GM12878 (cell line): ENCODE measurements around the gene ADPRM. TPM values are rescaled to one million over a fixed set of nuclear protein-coding genes. Genes with fewer than 3 reads are reported as not detected.

ENCODE experiments used
- ATAC-seq: fragments of 200-7000 bp; cut with Tn5 transposase; 3 replicates; pipeline ENCODE4 v1.9.1; 2020; ENCODE audit warnings: mild to moderate bottlenecking, moderate library complexity
- BruUV-seq: library from RNA; stranded (reverse); fragments of 400-500 nt; replicated peaks from 2 replicates; lab custom pipeline; 2021; lab: Mats Ljungman, UMichigan
- CTCF ChIA-PET: fragments of 300-600 bp; sonication (Branson Sonifier 250); formaldehyde crosslinking; extraction: SDS; loops from one replicate; lab custom pipeline; 2021; ENCODE audit warnings: inconsistent platforms; lab: Yijun Ruan, JAX
- POLR2A ChIA-PET: fragments of 350-600 bp; formaldehyde crosslinking; extraction: SDS; loops from one replicate; lab custom pipeline; 2021; ENCODE audit warnings: inconsistent platforms; lab: Charles Lee
- RAD21 ChIA-PET: fragments of 300-600 bp; sonication (Branson Sonifier 250); formaldehyde crosslinking; loops from one replicate; lab custom pipeline; 2023; ENCODE audit warnings: antibody characterized with exemption; ENCODE audit not compliant: unreplicated experiment; lab: Charles Lee
- SMC1A ChIA-PET: fragments of 300-600 bp; sonication (Branson Sonifier 250); formaldehyde crosslinking; loops from one replicate; lab custom pipeline; 2023; ENCODE audit not compliant: unreplicated experiment, uncharacterized antibody; lab: Charles Lee
- DNase-seq: peaks from one replicate; pipeline ENCODE4 v3.0.0-alpha.2; 2011; ENCODE audit warnings: low read depth, low spot score
- FAIRE-seq: peaks from 3 replicates; lab custom pipeline; 2011; peaks lifted over from hg19 to GRCh38; lab: Jason Lieb, UNC
- H2AFZ ChIP-seq: 2 replicates; pipeline ENCODE4 v1.6.0; 2011; ENCODE audit warnings: low read depth, low read length, control low read depth; ENCODE audit not compliant: control insufficient read depth
- H3K27ac ChIP-seq: 2 replicates; pipeline ENCODE4 v1.5.1; 2011; ENCODE audit warnings: control low read depth; ENCODE audit not compliant: control insufficient read depth, insufficient read depth
- H3K27me3 ChIP-seq, 2 experiments: replicated peaks in 1 of 2; 2 replicates each; pipeline versions ENCODE4 v1.6.0 to v1.6.1; 2011; ENCODE audit warnings: low read length in 1 of 2; ENCODE audit not compliant: control insufficient read depth in 2 of 2, insufficient read depth in 2 of 2
- H3K36me3 ChIP-seq, 2 experiments: 2 replicates each; pipeline ENCODE4 v1.5.1; 2011; ENCODE audit warnings: low read length in 1 of 2; ENCODE audit not compliant: control insufficient read depth in 2 of 2, insufficient read depth in 2 of 2
- H3K4me1 ChIP-seq: 2 replicates; pipeline ENCODE4 v1.6.1; 2011; ENCODE audit warnings: mild to moderate bottlenecking, low read length, moderate library complexity, mixed read lengths; ENCODE audit not compliant: control insufficient read depth, insufficient read depth
- H3K4me2 ChIP-seq: 2 replicates; pipeline ENCODE4 v1.6.0; 2011; ENCODE audit warnings: control low read depth; ENCODE audit not compliant: control insufficient read depth, insufficient read depth
- H3K4me3 ChIP-seq: fragments of 200-600 bp; sonication (generic); 2 replicates; pipeline ENCODE4 v1.5.1; 2016
- H3K79me2 ChIP-seq: 2 replicates; pipeline ENCODE4 v1.6.0; 2011; ENCODE audit warnings: low read length; ENCODE audit not compliant: control insufficient read depth, insufficient read depth
- H3K9ac ChIP-seq: 2 replicates; pipeline ENCODE4 v1.8.0; 2011; ENCODE audit warnings: low read length, control low read depth, mixed read lengths; ENCODE audit not compliant: control insufficient read depth, insufficient read depth
- H3K9me3 ChIP-seq: replicated peaks from 3 replicates; pipeline ENCODE4 v1.5.1; 2011; ENCODE audit warnings: mild to moderate bottlenecking, low read length; ENCODE audit not compliant: control insufficient read depth, insufficient read depth
- H4K20me1 ChIP-seq: 2 replicates; pipeline ENCODE4 v1.6.0; 2011; ENCODE audit not compliant: control insufficient read depth, insufficient read depth
- BMI1 ChIP-seq: fragments of 450-650 bp; IDR thresholded peaks from 2 replicates; pipeline ENCODE4 v1.6.1; 2016; ENCODE audit warnings: mild to moderate bottlenecking, moderate library complexity, borderline replicate concordance
- CBFB ChIP-seq: IDR thresholded peaks from 2 replicates; pipeline ENCODE4 v1.6.1; 2016; ENCODE audit warnings: antibody characterized with exemption, low read depth
- CHD1 ChIP-seq: IDR thresholded peaks from 2 replicates; pipeline ENCODE4 v1.6.1; 2012; ENCODE audit warnings: low read depth, low read length, improper control_type of control experiment
- CREB1 ChIP-seq: IDR thresholded peaks from 2 replicates; pipeline ENCODE4 v1.6.1; 2012; ENCODE audit warnings: low read depth, mild to moderate bottlenecking, inconsistent platforms
- IKZF2 ChIP-seq, 2 experiments: fragments of 450-650 bp; IDR thresholded peaks; 2 replicates each; pipeline ENCODE4 v1.6.1; 2017; ENCODE audit warnings: mild to moderate bottlenecking in 2 of 2, moderate library complexity in 2 of 2
- JUNB ChIP-seq: IDR thresholded peaks from 2 replicates; pipeline ENCODE4 v1.6.1; 2016; ENCODE audit warnings: antibody characterized with exemption, mild to moderate bottlenecking
- ZZZ3 ChIP-seq: IDR thresholded peaks from 2 replicates; pipeline ENCODE4 v1.6.1; 2011; ENCODE audit warnings: low read depth; ENCODE audit not compliant: control insufficient read depth, insufficient read length
- WGBS: methylation state at CpG from one replicate; pipeline ENCODE4 v1.1.6; 2016; ENCODE audit warnings: low lambda C conversion rate; ENCODE audit not compliant: insufficient replicate concordance, insufficient coverage; ENCODE audit errors: missing lambda C conversion rate; 5-methylcytosine and 5-hydroxymethylcytosine counted together
- in situ Hi-C: fragments of 300-500 bp; cut with MboI; formaldehyde crosslinking; loops from 9 replicates; pipeline ENCODE4 v1.14.3; 2018; ENCODE audit warnings: mixed read lengths
- intact Hi-C: fragments of 100-400 bp; cut with micrococcal nuclease; formaldehyde crosslinking; loops from one replicate; pipeline ENCODE4 v1.14.2; 2022; ENCODE audit not compliant: unreplicated experiment
- polyA plus RNA-seq, 11 experiments: library from polyadenylated mRNA; depleted of rRNA in 4 of 11; unstranded in 6 of 11; stranded (reverse) in 5 of 11; fragments of >200 nt; fragmentation: Nextera tagmentation in 4 of 11; fragmentation: Illumina TruSeq in 1 of 11; extraction: Ambion mirVana in 4 of 11; extraction: Trizol in 1 of 11; gene quantifications; 1 replicate in 1 of 11; 2 replicates in 10 of 11; pipeline versions ENCODE4 v1.2.1 to v1.2.3, GENCODE V29; 2011 to 2016; ENCODE audit warnings: inconsistent platforms in 2 of 11, missing spikeins in 2 of 11, low read depth in 1 of 11
- total RNA-seq, 4 experiments: library from RNA; depleted of rRNA in 3 of 4; stranded (reverse); fragments of >200 nt in 3 of 4; fragmentation: Illumina TruSeq in 1 of 4; extraction: Trizol in 1 of 4; gene quantifications; 2 replicates each; pipeline versions ENCODE4 v1.2.1 to v1.2.3, GENCODE V29; 2013 to 2021

Gene ADPRM
- total and polyA plus RNA-seq, 10 of the 15 experiments (the other 5 are each of a cell fraction or from before 2014, with no cell fraction given) = 7.1 to 18.4 (median 8.8) TPM

DNA sequence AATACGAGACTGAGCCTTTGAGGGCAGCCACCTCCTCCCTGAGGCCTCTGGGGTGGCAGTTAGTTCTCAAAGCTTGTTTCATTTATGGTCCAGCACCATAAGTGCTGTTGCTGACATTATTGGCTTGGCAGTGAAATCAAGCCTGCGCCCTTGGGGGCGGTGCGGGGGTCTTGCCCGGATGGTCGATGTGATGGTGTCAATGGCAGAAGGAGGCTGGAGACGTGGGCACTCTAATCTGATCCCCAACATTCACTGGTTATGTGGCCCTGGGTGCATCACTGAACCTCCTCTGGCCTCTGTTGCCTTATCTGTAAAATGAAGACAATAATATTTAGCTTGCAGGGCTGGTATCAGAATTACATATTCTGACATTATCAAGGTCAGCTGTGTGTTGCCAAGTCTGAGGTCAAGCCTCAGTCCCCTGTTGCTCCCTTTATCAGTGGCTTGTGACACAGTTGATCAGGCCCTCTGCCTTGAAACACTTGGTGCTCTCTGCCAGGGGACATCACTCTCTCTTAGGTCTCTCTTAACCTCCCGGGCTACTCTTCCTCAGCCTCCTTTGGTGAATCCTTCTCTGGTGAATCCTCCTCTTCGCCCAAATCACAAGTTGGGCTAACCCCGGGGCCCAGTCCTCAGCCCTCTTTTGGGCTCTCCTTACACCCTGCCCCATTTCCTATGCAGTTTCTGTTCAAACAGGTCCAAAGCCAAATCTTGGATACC, 44.2 kb downstream of the ADPRM start:
- no TSS peak for BruUV-seq
- H3K4me3 ChIP-seq = no peak overlapping the region
- H2AFZ ChIP-seq = no peak overlapping the region
- intact Hi-C loops = no loop called here
- H3K27me3 ChIP-seq = no peaks in the 10 kb centered on the region
- CTCF ChIA-PET = interaction anchor here (0.6 kb wide), 2 partner anchors 15 to 377 kb away, joined by 3 to 4 read pairs; no protein-coding TSS in a partner anchor
- in situ Hi-C loops = no loop called here
- H3K36me3 ChIP-seq = no peaks in the 10 kb centered on the region
- no peaks in the 10 kb centered on the region for H4K20me1 ChIP-seq
- H3K9ac ChIP-seq = no peak overlapping the region
- 40% methylated on average over 10 of the region's 10 CpGs for WGBS
- DNase-seq (no peak), ATAC-seq (no peak), FAIRE-seq (no peak)
- no peak overlapping the region for H3K27ac ChIP-seq
- no peaks in the 10 kb centered on the region for H3K79me2 ChIP-seq
- no peaks in the 10 kb centered on the region for H3K4me1 ChIP-seq
- no peaks in the 10 kb centered on the region for H3K9me3 ChIP-seq
- no peak overlapping the region for H3K4me2 ChIP-seq
- SMC1A ChIA-PET = interaction anchor here (1.2 kb wide), 1 partner anchor 95 kb away, joined by 3 read pairs; no protein-coding TSS in a partner anchor
- RAD21 ChIA-PET = no interaction called here
- POLR2A ChIA-PET = interaction anchor here (0.6 kb wide), 1 partner anchor 46 kb away, joined by 3 read pairs; no protein-coding TSS in a partner anchor
- TF ChIP-seq BMI1 (no peak), CREB1 (no peak), CHD1 (no peak)

GRCh38 chr17:10742431-10742830, 45.0 kb downstream of the ADPRM start:
- CTCF ChIA-PET = interaction anchor here (0.9 kb wide), 1 partner anchor 102 kb away, joined by 3 read pairs; no protein-coding TSS in a partner anchor
- intact Hi-C loops (no loop called here), in situ Hi-C loops (no loop called here)
- Histone ChIP-seq H3K9ac (no peak overlapping the region), H3K4me3 (no peak overlapping the region), H2AFZ (no peak overlapping the region), H3K4me1 (no peaks in the 10 kb centered on the region), H3K79me2 (no peaks in the 10 kb centered on the region), H4K20me1 (no peaks in the 10 kb centered on the region), H3K4me2 (no peak overlapping the region), H3K27me3 (no peaks in the 10 kb centered on the region), H3K36me3 (no peaks in the 10 kb centered on the region), H3K27ac (no peak overlapping the region), H3K9me3 (no peaks in the 10 kb centered on the region)
- SMC1A ChIA-PET = no interaction called here
- ATAC-seq (no peak), FAIRE-seq (no peak), DNase-seq (no peak)
- POLR2A ChIA-PET = no interaction called here
- BruUV-seq = no TSS peak
- TF ChIP-seq JUNB (no peak), IKZF2 (IDR thresholded peaks at IDR 0.05) (no peak), ZZZ3 (no peak), CBFB (no peak)
- RAD21 ChIA-PET = no interaction called here
- 40% methylated on average over 6 of the region's 6 CpGs for WGBS
